GM13977 (cell line): ENCODE results near the gene CD2AP.

Experiments used
- DNase-seq: peaks from one replicate; pipeline ENCODE4 v3.0.0; 2012; ENCODE audit warnings: low spot score
- CTCF ChIP-seq: IDR thresholded peaks from 2 replicates; pipeline ENCODE4 v1.5.1; 2012; ENCODE audit warnings: mild to moderate bottlenecking, control low read depth; ENCODE audit not compliant: insufficient read depth; ENCODE audit errors: extremely low read depth, missing control alignments
- in situ Hi-C: fragments of 300-500 bp; cut with MboI; formaldehyde crosslinking; loops from one replicate; pipeline ENCODE4 v1.12.0; 2022; ENCODE audit warnings: low sequenced_read_pairs, low pct_unique_long_range_greater_than_20kb, mixed read lengths, inconsistent platforms; ENCODE audit not compliant: unreplicated experiment

CD2AP gene

DNA sequence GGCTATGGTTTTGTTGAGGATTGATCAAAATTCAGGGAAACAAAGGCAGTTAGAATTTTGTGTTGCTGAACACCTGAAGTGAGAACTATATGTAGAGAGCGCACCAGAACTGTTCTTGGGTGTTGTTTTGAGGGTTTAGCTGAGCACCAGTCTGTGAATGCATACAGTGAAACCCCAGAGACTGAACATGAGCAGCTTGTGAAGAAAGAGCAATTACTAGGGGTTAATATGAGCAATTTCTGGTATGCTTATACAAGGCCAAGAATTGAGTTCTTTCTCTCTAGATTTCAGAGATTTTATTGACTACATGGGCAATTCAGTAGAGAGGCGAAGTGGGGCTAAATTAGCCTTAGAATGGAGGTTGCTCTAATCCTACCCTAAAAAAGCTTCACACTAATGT lies 93.9 kb downstream of the CD2AP start:
- in situ Hi-C loops = no loop called here
- DNase-seq = no peak
- no peak for TF ChIP-seq CTCF

DNA sequence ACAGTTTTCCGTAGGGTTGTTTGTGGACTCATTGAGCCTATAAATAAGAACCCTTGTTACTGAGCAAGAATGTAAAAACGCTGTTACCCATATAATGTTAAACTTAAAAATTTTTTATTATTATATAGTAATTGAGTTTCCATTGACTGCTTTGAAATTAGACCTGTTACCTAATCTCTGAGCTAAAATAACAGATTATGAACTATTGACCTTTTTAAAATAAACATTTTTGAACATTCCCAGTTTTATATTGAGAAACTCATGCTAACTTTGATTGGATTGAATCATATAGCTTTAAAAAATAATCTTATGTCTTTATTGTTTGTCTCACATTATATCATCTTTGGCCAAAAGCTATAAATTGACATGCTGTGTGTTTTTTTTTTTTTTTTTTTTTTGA lies 95.5 kb downstream of the CD2AP start:
- no peak for DNase-seq
- in situ Hi-C loops = no loop called here
- TF ChIP-seq CTCF = no peak

DNA sequence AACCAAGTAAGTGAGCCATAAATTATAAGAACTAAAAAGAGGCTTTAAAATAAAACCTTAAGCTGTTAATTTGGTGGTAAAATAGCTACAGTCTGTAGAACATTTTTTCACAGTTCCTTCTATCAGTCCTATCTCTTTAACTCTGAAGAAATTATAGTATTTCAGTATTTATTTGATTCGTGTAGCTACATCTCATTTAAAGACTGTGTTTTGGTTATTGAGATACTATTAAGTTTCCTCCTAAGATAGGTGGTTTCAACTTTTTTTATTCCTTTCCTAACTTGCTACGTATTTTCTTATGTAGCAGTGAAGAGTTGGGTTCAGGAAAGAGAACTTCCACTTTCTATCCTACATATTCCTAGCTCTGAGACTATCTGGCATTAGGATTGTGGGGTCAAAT lies 97.2 kb downstream of the CD2AP start:
- no peak for TF ChIP-seq CTCF
- DNase-seq = no peak
- in situ Hi-C loops = no loop called here

- no peak for TF ChIP-seq CTCF
- no peak for DNase-seq
- in situ Hi-C loops = no loop called here
Observed at GRCh38 chr6:47579040-47579439, 101.5 kb downstream of the CD2AP start.

DNA sequence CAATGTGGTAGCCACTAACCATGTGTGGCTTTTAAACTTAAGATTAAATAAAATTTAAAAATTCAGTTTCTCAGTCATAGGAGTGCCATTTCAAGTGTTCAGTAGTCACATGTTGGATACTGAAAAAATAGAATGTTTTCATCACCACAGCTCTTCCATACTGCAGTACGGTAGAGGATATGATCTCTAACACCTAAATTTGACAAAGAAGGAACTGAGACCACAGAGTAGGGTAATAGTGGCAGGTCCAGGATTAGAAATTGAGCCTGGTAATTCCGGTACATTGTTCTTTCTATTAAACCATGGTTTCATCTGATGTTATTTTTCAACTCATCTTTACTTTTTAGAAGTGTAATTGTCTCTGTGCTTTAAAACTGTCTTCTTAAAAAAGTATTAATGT lies 104.0 kb downstream of the CD2AP start:
- no peak for TF ChIP-seq CTCF
- in situ Hi-C loops = no loop called here
- DNase-seq = no peak

DNA sequence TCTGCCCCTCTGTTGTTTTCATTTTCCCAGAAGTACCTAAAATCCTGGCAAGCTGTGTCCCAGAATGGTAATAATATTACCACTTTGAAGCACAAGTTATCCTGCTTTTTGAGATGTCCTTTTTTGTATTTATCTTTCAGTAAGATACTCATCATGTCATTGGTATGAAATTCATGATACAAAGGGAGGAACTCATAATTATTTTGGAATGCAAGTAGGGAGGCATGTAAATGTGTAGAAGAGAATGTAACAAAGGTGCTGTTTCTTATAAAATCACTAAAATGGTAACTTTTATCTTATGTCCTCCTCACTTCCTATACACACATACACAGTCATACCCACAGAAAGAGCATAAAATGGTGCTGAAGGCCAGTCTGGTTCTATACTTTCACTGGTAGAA lies 109.9 kb downstream of the CD2AP start:
- DNase-seq = no peak
- TF ChIP-seq CTCF = no peak
- in situ Hi-C loops = no loop called here
